ENCODE measurements around the gene ZKSCAN1. TPM values are rescaled to one million over a fixed set of nuclear protein-coding genes. Genes with fewer than 3 reads are reported as not detected.

Gene ZKSCAN1
- total RNA-seq, result 78.9 TPM

DNA sequence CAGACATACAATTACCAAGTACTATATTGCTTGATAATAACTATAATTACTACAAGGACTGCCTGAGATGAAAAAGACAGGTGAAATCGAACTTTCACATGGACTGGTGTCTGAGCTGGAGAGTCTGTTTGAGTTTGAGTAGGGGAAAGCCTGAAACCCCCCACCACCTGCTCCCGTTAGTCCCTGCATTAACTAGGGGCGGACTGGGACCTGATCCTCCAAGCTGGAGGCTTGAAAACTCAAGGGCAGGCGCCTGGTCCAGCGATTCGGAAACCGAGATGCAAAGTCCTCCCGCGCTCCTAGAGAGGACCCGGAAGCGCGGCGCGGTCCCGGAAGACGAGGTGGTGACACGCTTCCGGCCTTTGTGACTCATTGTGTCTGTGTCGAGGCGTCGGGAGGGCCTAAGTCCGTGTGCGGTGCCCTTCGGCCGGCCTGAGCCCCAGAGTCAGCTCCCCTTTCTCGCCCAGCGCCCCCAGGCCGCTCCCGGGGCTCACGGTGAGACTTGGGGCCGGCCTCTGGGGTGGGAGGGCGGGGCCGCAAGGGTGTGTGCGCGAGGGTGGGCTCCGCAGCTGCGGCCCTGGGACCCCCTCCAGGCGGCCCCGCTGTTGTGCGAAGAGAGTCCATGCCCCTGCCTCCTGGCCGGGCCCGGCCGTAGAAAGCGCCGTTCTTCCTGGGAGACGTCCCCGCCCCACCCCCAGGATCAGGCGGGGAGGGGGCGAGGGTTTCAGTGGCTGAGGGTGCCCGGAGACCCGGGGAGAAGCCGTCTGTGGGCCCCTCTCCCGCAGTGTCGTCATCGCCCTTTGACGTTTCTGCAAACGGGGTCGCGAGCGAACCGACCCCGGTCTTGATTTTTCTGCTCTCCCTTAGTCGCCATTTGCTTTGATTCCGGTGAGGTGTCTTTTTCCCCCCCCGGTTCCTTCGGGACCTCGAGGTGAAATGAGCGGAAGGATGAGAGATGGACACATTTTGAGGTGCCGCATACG lies at the start of gene ZKSCAN1:
Gene ZKSCAN1 (plus strand): TSS at position 365 of the 983 bp plus-strand sequence. CDS start 7,911 bp downstream, outside the sequence.

DNA sequence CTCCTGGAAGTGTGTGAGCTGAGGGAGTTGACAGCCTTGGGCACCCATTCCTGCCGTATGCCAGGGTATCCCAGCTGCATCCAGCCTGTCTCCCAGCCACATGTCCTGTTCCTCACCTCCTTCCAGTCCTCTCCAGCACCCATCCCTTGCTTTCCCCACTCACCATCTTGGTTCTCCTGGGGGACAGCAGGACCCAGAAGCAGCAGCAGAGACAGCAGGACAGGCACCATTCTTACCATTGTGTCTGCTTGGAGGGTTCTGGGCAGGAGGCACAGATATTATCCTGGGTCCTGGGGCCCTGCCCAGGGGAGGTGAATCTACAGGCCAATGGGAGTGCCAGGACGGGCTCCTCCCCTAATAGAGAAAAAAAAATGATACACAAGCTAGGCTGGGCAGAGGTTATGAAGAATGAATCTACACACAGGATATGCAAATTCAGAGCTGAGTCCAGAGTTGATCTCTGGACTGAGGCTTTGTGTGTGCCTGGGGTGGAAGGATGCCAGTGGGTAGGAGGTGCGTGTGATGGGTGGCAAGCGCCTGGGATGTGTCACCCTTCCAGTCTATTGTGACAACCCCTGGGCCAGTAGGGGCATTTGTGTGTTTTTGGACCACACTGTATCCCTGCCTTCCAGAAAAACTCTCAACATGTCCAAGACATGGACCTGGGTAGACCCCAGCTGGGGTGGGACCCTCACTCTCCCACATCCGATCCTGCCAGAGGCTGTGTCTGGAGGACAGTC lies 39.4 kb upstream of the ZKSCAN1 start, which contains the start of gene AZGP1:
Gene AZGP1 (minus strand): TSS at position 250 of the 740 bp plus-strand sequence. CDS start 11 bp downstream, at position 239.

DNA sequence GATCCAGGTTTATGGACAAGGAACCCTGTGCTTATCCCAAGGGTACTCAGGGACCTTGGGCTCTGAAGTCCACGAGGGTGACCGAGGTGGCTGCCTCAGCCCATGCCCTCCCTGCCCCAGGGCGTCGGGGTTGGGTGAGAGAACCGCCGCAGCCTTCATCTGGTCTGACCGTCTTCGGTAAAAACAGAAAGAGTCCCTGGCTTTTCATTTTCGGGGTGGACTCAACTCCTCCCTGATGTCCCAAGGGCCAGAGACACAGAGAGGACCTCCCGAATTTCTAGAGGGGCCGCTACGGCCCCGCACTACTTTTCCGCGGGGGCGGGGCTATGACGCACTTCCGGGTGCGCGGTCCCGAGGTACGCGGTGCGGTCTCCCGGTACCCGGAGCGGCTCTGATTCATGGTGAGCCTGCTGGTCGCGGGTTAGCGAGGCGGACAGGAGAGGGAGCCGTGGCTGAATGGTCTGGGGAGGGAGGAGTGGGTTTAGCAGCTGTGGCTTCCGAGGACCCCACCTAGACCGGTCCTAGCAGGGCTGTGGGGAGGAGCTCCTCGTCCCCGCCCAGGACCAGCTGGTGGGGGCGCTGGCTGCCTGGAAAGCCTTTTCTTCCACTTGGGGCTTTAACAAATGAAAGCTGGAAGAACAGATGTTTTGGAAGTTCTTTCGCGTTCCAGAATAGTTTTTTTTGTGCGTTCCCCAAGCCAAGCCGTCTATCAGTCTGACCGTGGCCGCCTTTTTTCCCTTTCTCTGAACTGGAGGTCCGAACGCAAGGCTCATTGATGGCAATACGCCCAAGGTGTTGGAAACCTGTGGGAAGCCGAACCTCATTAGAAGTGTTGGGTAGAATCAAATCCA lies 34.3 kb downstream of the ZKSCAN1 start, which contains the start of gene ZSCAN21:
Gene ZSCAN21 (plus strand): TSS at position 334 of the 851 bp plus-strand sequence. CDS start 7,233 bp downstream, outside the sequence.

DNA sequence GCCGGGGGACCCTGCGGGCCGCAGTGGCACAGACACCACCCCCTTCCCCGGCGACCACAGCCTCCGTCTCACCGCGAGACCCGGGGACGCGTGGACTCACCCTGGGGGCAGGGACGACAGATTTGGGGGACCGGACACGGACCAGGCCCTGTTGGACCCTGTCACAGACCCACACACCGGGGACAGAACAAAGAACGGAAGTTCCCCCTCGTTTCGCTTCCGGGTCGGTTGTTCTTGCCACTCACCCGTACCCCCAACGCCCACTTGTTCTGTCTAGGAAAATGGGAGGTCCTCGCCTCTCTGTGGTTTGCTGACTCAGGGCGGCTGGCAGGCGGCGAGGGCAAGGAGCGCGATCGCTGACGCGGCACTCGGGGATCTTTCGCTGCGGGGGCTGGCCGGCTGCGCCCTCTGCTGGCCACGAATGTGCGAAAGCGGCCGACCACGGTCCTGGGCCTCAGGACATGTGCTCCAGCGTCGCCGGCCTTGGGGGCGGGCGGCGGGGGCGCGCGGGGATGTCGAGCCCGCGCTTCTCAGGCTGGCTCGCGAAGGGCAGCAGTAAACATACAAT lies 66.2 kb downstream of the ZKSCAN1 start, which contains the start of gene ZNF3:
Gene ZNF3 (minus strand): TSS at position 189 of the 568 bp plus-strand sequence. CDS start 4,366 bp downstream, outside the sequence.

DNA sequence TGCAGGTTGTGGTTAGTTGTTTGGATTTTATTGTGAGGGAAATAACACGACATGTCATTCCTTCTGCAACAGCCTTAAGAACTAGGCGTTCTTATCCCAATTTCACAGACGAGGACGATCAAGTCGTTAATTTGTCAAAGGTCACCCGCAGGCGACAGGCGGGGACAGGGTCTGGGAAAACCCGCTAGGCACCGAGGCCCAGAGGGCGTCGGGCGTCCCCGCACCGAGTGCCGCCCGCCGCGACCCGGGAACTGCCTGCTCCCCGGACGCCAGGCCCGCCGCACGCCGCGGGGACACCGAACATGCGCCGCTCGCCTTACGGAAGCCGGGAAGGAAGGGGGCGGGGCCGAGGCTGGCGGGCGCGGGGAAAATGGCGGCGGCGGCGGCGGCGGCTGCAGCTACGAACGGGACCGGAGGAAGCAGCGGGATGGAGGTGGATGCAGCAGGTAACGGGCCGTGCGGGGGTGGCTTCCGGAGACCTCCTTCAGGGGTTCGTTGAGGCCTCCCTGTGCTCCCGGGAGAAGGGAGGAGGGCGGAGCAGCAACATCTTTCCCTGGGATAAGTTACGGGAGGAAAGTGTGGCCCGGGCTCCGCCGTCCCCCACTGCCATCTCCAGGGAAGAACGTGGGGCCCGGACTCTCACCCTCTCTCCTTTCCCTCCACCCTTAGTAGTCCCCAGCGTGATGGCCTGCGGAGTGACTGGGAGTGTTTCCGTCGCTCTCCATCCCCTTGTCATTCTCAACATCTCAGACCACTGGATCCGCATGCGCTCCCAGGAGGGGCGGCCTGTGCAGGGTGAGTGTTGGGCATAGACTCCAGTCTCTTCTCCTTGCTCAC lies 73.4 kb downstream of the ZKSCAN1 start, which contains the start of gene COPS6:
Gene COPS6 (plus strand): TSS at position 349 of the 837 bp plus-strand sequence. CDS start 22 bp downstream, at position 371.

Other genes with a start within 250 kb of the ZKSCAN1 start
- not detected for gene CYP3A4, start 231.4 kb upstream of the ZKSCAN1 start, total RNA-seq
- not detected for gene CYP3A43, start 187.6 kb upstream of the ZKSCAN1 start, total RNA-seq
- not detected for gene OR2AE1, start 138.6 kb upstream of the ZKSCAN1 start, total RNA-seq
- gene TRIM4, start 96.1 kb upstream of the ZKSCAN1 start, total RNA-seq, result 12.5 TPM
- gene GJC3, start 86.0 kb upstream of the ZKSCAN1 start, total RNA-seq, result not detected
- not detected for gene AZGP1, start 39.6 kb upstream of the ZKSCAN1 start, total RNA-seq
- gene ZSCAN21, start 34.2 kb downstream of the ZKSCAN1 start, total RNA-seq, result 13.4 TPM
- gene ZNF3, start 66.1 kb downstream of the ZKSCAN1 start, total RNA-seq, result 39.4 TPM
- gene COPS6, start 73.4 kb downstream of the ZKSCAN1 start, total RNA-seq, result 48.9 TPM
- 38.5 TPM for gene MCM7, start 85.8 kb downstream of the ZKSCAN1 start, total RNA-seq
- gene AP4M1, start 86.0 kb downstream of the ZKSCAN1 start, total RNA-seq, result 20.5 TPM
- 31.4 TPM for gene TAF6, start 103.8 kb downstream of the ZKSCAN1 start, total RNA-seq
- 22.8 TPM for gene CNPY4, start 104.0 kb downstream of the ZKSCAN1 start, total RNA-seq
- gene MBLAC1, start 111.4 kb downstream of the ZKSCAN1 start, total RNA-seq, result 5.3 TPM
- 48.9 TPM for gene LAMTOR4, start 133.3 kb downstream of the ZKSCAN1 start, total RNA-seq
- 16.8 TPM for gene TRAPPC14, start 143.1 kb downstream of the ZKSCAN1 start, total RNA-seq
- 3.9 TPM for gene GAL3ST4, start 153.0 kb downstream of the ZKSCAN1 start, total RNA-seq
- 49.6 TPM for gene GPC2, start 161.8 kb downstream of the ZKSCAN1 start, total RNA-seq
- gene STAG3, start 162.3 kb downstream of the ZKSCAN1 start, total RNA-seq, result 0.69 TPM
- not detected for gene PVRIG, start 204.4 kb downstream of the ZKSCAN1 start, total RNA-seq